ENCODE results near the gene GSN.

The GSN gene

GRCh38 chr9:121358751-121359150 lies 90.8 kb downstream of the GSN start:
- DNase-seq: no peak

GRCh38 chr9:121359351-121360294 lies 91.7 kb downstream of the GSN start:
- DNase-seq: no peak

GRCh38 chr9:121360601-121361374 lies 92.8 kb downstream of the GSN start:
- no peak for DNase-seq

- DNase-seq: no peak
These were observed 95.1 kb downstream of the GSN start for GRCh38 chr9:121362813-121363621.

GRCh38 chr9:121363622-121363961 lies 95.6 kb downstream of the GSN start:
- DNase-seq: no peak

GRCh38 chr9:121364077-121364476 lies 96.1 kb downstream of the GSN start:
- DNase-seq: no peak

GRCh38 chr9:121364886-121365285 lies 96.9 kb downstream of the GSN start:
- DNase-seq: no peak

- no peak for DNase-seq
These were observed 97.6 kb downstream of the GSN start for GRCh38 chr9:121365564-121365963.

- no peak for DNase-seq
These were observed 98.7 kb downstream of the GSN start for GRCh38 chr9:121366611-121367192.

GRCh38 chr9:121367306-121368137 lies 99.6 kb downstream of the GSN start:
- DNase-seq: no peak

GRCh38 chr9:121368138-121368522 lies 100.2 kb downstream of the GSN start:
- no peak for DNase-seq

- DNase-seq: no peak
These were observed 100.8 kb downstream of the GSN start for GRCh38 chr9:121368745-121369144.

GRCh38 chr9:121369595-121370265 lies 101.8 kb downstream of the GSN start, which contains the start of gene STOM:
STOM (minus strand) TSS chr9:121370250; CDS start chr9:121370187, 63 bp downstream.
- DNase-seq: peak; percentile 28

GRCh38 chr9:121371495-121372061 lies 103.6 kb downstream of the GSN start:
- DNase-seq: no peak

GRCh38 chr9:121372239-121373010 lies 104.5 kb downstream of the GSN start:
- no peak for DNase-seq

- no peak for DNase-seq
These were observed 105.2 kb downstream of the GSN start for GRCh38 chr9:121373011-121373729.

- no peak for DNase-seq
These were observed 108.4 kb downstream of the GSN start for GRCh38 chr9:121376214-121376830.

GRCh38 chr9:121380846-121381245 lies 112.9 kb downstream of the GSN start:
- DNase-seq: no peak
